Measurements from ENCODE around the gene DNAJC13.

The DNAJC13 gene

DNA sequence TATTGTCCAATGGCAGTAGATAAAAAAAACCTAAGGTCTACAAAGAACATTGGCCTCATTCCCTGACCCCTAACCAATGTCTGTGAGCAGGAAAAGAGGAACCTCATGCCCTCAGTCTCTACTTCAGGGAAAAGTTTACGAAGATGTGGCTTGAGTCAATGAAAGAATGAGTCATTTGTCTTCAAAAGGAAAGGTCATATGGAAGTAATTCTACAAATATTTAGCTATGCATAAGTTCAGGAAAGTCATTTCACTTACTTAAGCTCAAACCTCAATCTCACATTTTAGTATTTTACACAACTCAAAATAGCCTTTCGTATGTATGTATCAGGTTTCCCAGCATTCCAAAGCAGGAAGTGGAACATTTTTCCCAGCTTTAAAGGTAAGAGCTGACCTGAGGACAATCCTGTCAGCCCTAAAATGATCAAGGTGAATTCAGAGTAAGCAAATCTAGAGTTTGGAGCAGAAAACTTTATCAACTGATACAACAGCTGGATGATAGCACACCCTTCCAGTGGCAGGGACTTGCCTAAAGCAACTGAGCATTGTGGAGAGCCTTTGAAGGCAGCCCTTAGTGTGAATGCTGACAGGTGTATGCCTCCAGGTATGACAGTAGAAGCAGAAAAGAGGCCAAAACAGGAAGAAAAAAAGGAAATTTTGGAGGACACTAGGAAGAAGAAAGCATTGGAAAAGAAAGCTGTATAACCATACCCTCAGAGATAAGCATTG, 125.9 kb downstream of the DNAJC13 start:
- TF ChIP-seq, protein P1, sequence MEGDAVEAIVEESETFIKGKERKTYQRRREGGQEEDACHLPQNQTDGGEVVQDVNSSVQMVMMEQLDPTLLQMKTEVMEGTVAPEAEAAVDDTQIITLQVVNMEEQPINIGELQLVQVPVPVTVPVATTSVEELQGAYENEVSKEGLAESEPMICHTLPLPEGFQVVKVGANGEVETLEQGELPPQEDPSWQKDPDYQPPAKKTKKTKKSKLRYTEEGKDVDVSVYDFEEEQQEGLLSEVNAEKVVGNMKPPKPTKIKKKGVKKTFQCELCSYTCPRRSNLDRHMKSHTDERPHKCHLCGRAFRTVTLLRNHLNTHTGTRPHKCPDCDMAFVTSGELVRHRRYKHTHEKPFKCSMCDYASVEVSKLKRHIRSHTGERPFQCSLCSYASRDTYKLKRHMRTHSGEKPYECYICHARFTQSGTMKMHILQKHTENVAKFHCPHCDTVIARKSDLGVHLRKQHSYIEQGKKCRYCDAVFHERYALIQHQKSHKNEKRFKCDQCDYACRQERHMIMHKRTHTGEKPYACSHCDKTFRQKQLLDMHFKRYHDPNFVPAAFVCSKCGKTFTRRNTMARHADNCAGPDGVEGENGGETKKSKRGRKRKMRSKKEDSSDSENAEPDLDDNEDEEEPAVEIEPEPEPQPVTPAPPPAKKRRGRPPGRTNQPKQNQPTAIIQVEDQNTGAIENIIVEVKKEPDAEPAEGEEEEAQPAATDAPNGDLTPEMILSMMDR (IDR thresholded peaks at IDR 0.05; ENCODE audit: low read depth, low read length), result no peak
- no peak overlapping the region for H3K4me3 ChIP-seq (ENCODE audit: low read depth, low read length)

DNA sequence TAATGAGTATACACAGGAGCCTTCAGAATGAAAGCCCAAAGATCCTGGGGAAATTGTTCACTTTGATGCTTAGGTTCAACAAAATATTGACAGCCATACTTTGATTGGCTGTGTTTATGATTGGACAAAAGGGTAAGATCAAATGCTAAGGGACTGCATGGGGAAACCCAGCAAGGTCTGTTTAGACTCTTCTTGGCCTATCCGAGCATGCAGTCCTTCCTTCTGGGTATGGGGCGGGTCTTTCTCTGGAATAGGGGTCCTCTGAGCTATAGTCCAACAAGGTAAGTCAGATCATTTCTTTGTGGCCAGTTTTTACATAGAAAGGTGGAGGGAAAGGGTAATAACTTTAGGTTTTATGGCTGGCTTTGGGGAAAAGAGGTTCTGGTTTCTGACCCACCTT, 126.8 kb downstream of the DNAJC13 start:
- no peak overlapping the region for H3K4me3 ChIP-seq (ENCODE audit: low read depth, low read length)
- TF ChIP-seq, protein P1 (IDR thresholded peaks at IDR 0.05; ENCODE audit: low read depth, low read length), result no peak

DNA sequence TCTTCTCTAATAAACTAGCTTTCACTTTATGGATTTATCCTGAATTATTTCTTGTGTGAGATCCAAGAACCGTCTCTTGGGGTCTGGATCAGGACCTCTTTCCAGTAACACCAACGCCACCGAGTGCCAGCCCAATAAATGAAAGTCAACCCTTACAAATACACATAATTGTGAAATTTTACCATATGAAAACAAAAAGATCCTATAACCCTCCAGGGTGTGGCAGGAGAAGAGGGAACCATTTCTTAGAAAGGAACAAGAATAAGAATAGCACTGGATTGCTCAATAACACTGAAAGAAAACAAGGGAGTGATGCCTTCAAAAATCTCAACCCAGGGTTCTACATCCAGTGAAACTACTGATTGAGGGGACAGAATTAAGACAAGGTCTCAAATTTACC, 128.2 kb downstream of the DNAJC13 start:
- no peak overlapping the region for H3K4me3 ChIP-seq (ENCODE audit: low read depth, low read length)
- TF ChIP-seq, protein P1 (IDR thresholded peaks at IDR 0.05; ENCODE audit: low read depth, low read length), result no peak

DNA sequence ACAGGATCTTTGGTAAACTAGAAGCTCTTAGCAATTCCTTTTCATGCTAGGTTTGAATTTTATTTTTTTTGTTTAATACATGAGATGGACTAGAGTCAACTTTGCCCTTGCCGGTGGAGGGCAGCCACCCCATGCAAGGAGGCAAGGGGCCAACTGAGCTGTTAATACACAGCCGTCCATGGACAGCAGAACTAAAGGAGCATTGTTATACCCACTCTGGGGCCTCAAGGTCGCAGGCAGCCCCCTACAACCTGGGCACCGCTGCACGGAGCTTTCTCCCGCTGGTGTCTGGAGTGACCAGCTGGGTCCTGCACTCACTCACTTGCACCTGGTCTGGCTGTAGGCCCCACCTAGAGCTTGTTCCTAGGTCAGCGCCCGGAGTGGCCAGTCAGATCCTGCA, 131.9 kb downstream of the DNAJC13 start:
- no peak overlapping the region for H3K4me3 ChIP-seq (ENCODE audit: low read depth, low read length)
- TF ChIP-seq, protein P1 (IDR thresholded peaks at IDR 0.05; ENCODE audit: low read depth, low read length), result no peak

DNA sequence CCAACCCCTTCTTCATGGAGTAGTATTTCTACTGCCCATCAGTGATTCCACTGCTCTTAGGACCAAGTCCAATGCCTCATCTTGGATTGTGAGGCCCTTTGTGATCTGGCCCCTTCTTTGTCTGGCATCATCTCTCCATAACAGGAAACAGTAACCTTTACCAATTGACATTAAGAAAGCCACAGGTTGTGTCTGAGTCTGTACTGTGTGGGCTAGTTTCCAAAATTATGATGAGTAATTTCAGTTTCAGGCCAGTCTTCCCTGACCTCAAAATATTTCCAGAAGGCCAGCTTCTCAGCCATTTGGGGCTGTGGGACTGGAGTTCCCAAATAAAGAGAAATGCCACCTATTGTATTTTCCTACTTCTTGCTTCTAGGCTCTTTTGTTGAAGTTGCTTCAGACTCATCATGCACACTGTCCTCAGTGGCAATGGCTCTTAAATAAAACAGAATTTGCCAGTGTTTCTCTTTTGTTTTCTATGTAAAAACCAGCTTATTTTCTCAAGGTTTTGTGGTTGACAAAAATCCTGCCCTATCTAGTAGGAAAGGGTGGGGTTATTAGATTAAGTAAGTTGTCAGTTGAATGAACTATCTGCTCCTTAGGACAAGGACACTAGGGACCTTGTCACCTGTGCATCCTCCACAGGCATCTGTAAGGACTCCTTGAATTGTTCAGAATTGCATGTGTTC, 132.7 kb downstream of the DNAJC13 start:
- TF ChIP-seq, protein P1 (IDR thresholded peaks at IDR 0.05; ENCODE audit: low read depth, low read length), result no peak
- no peak overlapping the region for H3K4me3 ChIP-seq (ENCODE audit: low read depth, low read length)

DNA sequence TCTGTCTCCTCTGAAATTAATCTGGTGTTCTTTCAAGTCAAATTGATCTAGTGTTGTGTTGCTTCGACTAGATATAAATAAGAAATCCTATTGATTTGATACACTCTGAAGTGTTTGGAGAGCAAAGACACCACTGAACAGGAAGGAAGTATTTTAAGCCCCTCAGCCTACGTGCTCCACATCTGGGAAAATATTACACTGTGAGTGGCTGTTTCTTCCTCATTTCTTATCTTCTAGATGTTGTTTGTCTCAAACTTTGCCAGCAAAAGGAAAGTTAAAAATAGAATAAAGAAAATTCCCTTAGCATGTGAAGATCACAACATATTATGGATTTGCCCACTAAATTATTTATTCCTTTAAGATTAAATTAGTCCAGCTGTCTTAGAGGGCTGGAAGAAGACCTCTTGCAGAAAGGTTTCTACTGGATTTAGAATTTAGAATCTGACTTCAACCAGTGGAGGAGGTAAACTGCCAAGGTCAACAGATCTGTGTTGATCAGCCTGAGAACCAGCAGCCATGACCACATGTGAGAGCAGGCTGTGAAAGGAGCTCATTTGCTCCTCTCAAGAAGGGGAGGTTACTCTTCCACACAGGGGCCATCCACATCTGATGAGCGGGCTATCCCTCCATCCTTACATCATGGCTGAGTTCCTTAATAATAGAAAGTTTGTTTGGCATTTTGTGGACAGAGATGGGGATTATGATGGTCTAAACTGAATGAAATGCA, 133.4 kb downstream of the DNAJC13 start:
- no peak overlapping the region for H3K4me3 ChIP-seq (ENCODE audit: low read depth, low read length)
- TF ChIP-seq, protein P1 (IDR thresholded peaks at IDR 0.05; ENCODE audit: low read depth, low read length), result no peak

DNA sequence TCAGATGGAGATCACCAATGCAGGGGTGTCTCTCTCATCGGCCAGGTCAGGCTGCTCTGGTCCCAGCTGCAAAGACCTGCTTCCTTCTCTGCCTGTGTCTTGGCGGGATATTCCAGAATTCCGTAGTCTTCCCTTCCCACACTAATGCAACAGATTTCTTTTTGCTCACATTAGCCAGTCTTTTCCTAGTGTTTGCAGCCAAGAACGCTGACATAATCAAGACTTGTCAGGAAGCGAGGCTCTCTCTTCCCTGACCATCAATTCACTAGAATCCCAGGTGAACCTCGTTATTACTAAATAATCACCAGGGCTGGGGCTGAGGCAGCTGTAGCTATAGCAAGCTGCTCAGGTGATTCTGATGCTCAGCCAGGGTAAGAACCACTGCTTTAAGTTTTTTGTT, 136.5 kb downstream of the DNAJC13 start:
- TF ChIP-seq, protein P1 (IDR thresholded peaks at IDR 0.05; ENCODE audit: low read depth, low read length), result no peak
- H3K4me3 ChIP-seq (ENCODE audit: low read depth, low read length), result no peak overlapping the region
